ENCODE measurements around the gene PHLDB2. TPM values are rescaled to one million over a fixed set of nuclear protein-coding genes. Genes with fewer than 3 reads are reported as not detected.

The PHLDB2 gene
- total RNA-seq, 2 experiments from 2014 or later, result 2.1 TPM

GRCh38 chr3:111917300-111917699 is 58.2 kb downstream of the PHLDB2 start:
- peaks cover 3% of the 10 kb centered on the region for H3K36me3 Mint-ChIP-seq
- H3K27ac Mint-ChIP-seq, result no peak overlapping the region
- CTCF ChIA-PET, result interaction anchor here (1.6 kb wide), 1 partner anchor 96 kb away, joined by 3 read pairs; no protein-coding TSS in a partner anchor
- no peak for DNase-seq
- intact Hi-C loops (cut with micrococcal nuclease), result no loop called here
- POLR2A ChIA-PET, result no interaction called here
- no peaks in the 10 kb centered on the region for H3K9me3 Mint-ChIP-seq
- no peaks in the 10 kb centered on the region for H3K27me3 Mint-ChIP-seq
- no peaks in the 10 kb centered on the region for H3K4me1 Mint-ChIP-seq (ENCODE audit: low read depth)
- no peak overlapping the region for H3K4me3 Mint-ChIP-seq

DNA sequence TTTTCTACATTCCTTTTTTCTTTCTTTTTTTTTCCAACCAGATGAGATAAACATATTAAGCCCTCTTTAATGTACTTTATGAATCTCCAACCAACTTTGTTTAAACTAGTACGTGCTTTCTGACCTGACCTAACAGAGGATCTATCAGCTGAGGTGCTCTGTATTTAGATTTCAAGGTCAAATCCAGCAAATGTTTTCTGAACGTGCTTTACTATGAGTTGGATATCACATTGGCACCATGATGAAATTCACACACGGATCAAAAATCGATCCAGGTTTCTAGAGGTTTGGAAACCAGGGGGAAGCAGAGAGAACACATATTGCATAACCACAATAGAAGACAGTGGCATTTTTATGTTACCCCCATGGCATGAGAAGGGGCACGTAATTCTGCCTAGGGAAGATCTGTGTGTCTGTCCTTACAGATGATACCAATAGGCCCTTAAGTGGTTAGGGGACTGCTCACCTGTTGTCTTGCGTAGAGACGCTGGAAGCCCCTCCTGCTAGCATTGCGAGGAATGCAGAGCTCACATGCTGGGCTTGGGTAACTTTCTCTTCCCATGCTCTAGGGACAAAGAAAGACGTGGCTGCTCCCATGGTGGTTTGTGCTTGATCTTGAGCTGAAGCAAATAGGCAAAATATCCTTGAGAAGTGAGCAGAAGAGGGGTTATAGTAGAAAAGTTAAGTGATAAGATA is 60.5 kb downstream of the PHLDB2 start:
- intact Hi-C loops (cut with micrococcal nuclease), result no loop called here
- no peaks in the 10 kb centered on the region for H3K4me1 Mint-ChIP-seq (ENCODE audit: low read depth)
- CTCF ChIA-PET, result interaction anchor here (0.8 to 1.1 kb wide), 2 partner anchors 39 to 204 kb away, joined by 3 read pairs; no protein-coding TSS in a partner anchor
- DNase-seq, result no peak
- peaks cover 3% of the 10 kb centered on the region for H3K36me3 Mint-ChIP-seq
- H3K9me3 Mint-ChIP-seq, result no peaks in the 10 kb centered on the region
- H3K27ac Mint-ChIP-seq, result no peak overlapping the region
- POLR2A ChIA-PET, result no interaction called here
- H3K27me3 Mint-ChIP-seq, result no peaks in the 10 kb centered on the region
- no peak overlapping the region for H3K4me3 Mint-ChIP-seq

DNA sequence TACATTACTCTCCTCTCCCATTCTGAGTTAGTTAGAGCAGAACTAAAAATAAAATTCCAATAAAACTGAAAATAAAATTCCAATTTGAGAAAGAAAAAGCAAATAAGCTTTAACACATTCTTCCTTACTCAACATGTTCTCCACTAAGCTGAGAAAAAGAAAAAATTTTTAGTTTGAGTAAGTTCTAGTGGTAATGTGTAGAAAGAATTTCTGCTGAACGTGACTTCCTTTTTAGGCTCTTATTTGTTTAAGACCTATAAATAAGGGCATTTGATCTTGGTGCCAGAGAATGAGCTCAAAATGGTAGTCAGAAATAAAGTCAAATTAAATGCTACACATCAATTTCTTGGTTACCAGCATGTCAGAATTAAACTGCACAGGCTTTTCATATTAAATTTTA is 62.1 kb downstream of the PHLDB2 start:
- Mint-ChIP-seq H3K27me3 (no peaks in the 10 kb centered on the region), H3K4me3 (no peak overlapping the region), H3K9me3 (no peaks in the 10 kb centered on the region), H3K27ac (no peak overlapping the region), H3K36me3 (no peaks in the 10 kb centered on the region), H3K4me1 (ENCODE audit: low read depth) (no peaks in the 10 kb centered on the region)
- DNase-seq, result no peak
- intact Hi-C loops (cut with micrococcal nuclease), result no loop called here
- ChIA-PET POLR2A (no interaction called here), CTCF (no interaction called here)

DNA sequence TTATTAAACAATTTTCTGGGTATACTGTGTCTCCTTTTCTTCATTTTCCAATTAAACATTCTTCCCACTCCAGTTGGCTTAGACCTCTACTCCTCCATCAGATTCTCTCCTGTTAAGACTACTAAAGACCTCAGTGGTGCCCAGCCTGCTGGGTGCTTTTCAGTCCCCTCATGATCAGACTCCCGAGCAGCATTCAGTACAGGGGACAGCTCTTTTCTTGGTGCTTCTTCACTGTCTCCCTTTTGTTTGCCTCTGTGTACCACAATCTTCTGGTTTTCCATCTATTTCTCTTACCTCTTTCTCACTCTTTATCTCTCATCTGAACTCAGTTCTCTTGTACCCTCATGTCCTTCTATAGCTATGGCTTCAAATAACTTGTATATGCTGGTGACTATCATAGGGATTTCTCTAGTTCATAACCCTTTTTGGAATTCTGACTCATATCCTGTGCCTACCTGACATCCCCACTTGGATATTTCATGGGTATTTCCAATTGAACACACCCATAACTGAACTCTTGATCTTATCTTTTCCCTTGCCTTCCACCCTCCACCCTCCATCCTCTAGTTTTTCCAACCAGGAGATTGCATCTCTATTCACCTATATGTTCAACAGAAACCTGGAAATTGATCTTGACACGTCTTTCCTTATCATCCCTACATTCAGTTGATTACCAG is 64.2 kb downstream of the PHLDB2 start:
- Mint-ChIP-seq H3K4me3 (no peak overlapping the region), H3K27ac (no peak overlapping the region), H3K9me3 (no peaks in the 10 kb centered on the region), H3K4me1 (ENCODE audit: low read depth) (no peaks in the 10 kb centered on the region), H3K36me3 (no peaks in the 10 kb centered on the region), H3K27me3 (no peaks in the 10 kb centered on the region)
- intact Hi-C loops (cut with micrococcal nuclease), result no loop called here
- POLR2A ChIA-PET, result no interaction called here
- CTCF ChIA-PET, result no interaction called here
- DNase-seq, result no peak

GRCh38 chr3:111923806-111924205 is 64.7 kb downstream of the PHLDB2 start:
- H3K27me3 Mint-ChIP-seq, result no peaks in the 10 kb centered on the region
- no peaks in the 10 kb centered on the region for H3K4me1 Mint-ChIP-seq (ENCODE audit: low read depth)
- H3K36me3 Mint-ChIP-seq, result no peaks in the 10 kb centered on the region
- H3K4me3 Mint-ChIP-seq, result no peak overlapping the region
- intact Hi-C loops (cut with micrococcal nuclease), result no loop called here
- H3K27ac Mint-ChIP-seq, result no peak overlapping the region
- DNase-seq, result no peak
- ChIA-PET CTCF (no interaction called here), POLR2A (no interaction called here)
- H3K9me3 Mint-ChIP-seq, result no peaks in the 10 kb centered on the region

- Mint-ChIP-seq H3K27me3 (no peaks in the 10 kb centered on the region), H3K4me1 (ENCODE audit: low read depth) (no peaks in the 10 kb centered on the region), H3K36me3 (no peaks in the 10 kb centered on the region), H3K4me3 (no peak overlapping the region), H3K27ac (no peak overlapping the region), H3K9me3 (no peaks in the 10 kb centered on the region)
- CTCF ChIA-PET, result no interaction called here
- intact Hi-C loops (cut with micrococcal nuclease), result no loop called here
- POLR2A ChIA-PET, result no interaction called here
- DNase-seq, result no peak
Observed at GRCh38 chr3:111924283-111924682, 65.2 kb downstream of the PHLDB2 start.

- H3K27me3 Mint-ChIP-seq, result no peaks in the 10 kb centered on the region
- CTCF ChIA-PET, result no interaction called here
- H3K4me3 Mint-ChIP-seq, result no peak overlapping the region
- intact Hi-C loops (cut with micrococcal nuclease), result no loop called here
- DNase-seq, result no peak
- H3K36me3 Mint-ChIP-seq, result no peaks in the 10 kb centered on the region
- POLR2A ChIA-PET, result no interaction called here
- no peaks in the 10 kb centered on the region for H3K4me1 Mint-ChIP-seq (ENCODE audit: low read depth)
- no peaks in the 10 kb centered on the region for H3K9me3 Mint-ChIP-seq
- no peak overlapping the region for H3K27ac Mint-ChIP-seq
Observed at GRCh38 chr3:111926266-111926676, 67.2 kb downstream of the PHLDB2 start.

GRCh38 chr3:111928613-111929012 is 69.5 kb downstream of the PHLDB2 start:
- Mint-ChIP-seq H3K4me3 (no peak overlapping the region), H3K27me3 (no peaks in the 10 kb centered on the region), H3K27ac (no peak overlapping the region), H3K36me3 (no peaks in the 10 kb centered on the region), H3K4me1 (ENCODE audit: low read depth) (no peaks in the 10 kb centered on the region), H3K9me3 (no peaks in the 10 kb centered on the region)
- CTCF ChIA-PET, result no interaction called here
- intact Hi-C loops (cut with micrococcal nuclease), result no loop called here
- POLR2A ChIA-PET, result no interaction called here
- no peak for DNase-seq

- POLR2A ChIA-PET, result no interaction called here
- Mint-ChIP-seq H3K4me1 (ENCODE audit: low read depth) (no peaks in the 10 kb centered on the region), H3K27ac (no peak overlapping the region), H3K9me3 (no peaks in the 10 kb centered on the region), H3K36me3 (no peaks in the 10 kb centered on the region), H3K27me3 (no peaks in the 10 kb centered on the region), H3K4me3 (no peak overlapping the region)
- intact Hi-C loops (cut with micrococcal nuclease), result no loop called here
- CTCF ChIA-PET, result no interaction called here
- DNase-seq, result no peak
Observed at GRCh38 chr3:111929484-111929883, 70.4 kb downstream of the PHLDB2 start.

GRCh38 chr3:111932946-111933345 is 73.9 kb downstream of the PHLDB2 start:
- CTCF ChIA-PET, result interaction anchor here (0.9 to 1.4 kb wide), 3 partner anchors 21 to 216 kb away, joined by 3 to 5 read pairs (median 3); no protein-coding TSS in a partner anchor
- H3K27me3 Mint-ChIP-seq, result no peaks in the 10 kb centered on the region
- no peaks in the 10 kb centered on the region for H3K36me3 Mint-ChIP-seq
- H3K4me1 Mint-ChIP-seq (ENCODE audit: low read depth), result no peaks in the 10 kb centered on the region
- H3K4me3 Mint-ChIP-seq, result no peak overlapping the region
- H3K9me3 Mint-ChIP-seq, result no peaks in the 10 kb centered on the region
- intact Hi-C loops (cut with micrococcal nuclease), result no loop called here
- no peak overlapping the region for H3K27ac Mint-ChIP-seq
- no peak for DNase-seq
- POLR2A ChIA-PET, result no interaction called here

DNA sequence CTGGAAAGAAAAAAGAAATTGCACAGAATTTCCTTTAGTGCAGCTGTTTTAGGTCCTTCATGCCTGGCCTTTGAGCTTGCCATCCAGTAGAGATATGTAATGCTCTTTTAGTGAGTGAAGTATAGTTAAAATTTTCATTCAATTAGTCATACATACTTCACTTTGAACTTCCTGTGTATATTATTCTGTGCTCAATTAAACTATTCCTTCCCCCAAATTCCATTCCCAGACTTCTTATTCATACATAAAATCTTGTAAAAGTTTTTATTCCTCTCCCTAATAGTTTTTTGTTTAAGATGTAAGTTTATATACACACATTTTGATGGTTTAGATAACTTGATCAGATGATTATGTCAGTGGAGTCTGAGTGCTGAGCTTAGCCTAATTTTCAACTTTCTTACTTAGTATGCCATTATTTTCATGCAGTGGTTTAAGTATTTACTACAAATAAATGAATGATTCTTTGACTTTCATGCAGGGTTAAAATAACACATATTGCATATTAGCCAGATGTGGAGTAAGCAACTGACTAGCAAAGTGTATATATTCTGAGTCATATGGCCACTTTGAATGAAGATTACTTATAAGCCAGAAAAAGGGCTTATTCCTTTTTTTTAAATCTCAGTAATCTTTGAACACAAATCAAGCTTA is 77.3 kb downstream of the PHLDB2 start:
- no peaks in the 10 kb centered on the region for H3K27me3 Mint-ChIP-seq
- H3K4me1 Mint-ChIP-seq (ENCODE audit: low read depth), result no peaks in the 10 kb centered on the region
- no peak for DNase-seq
- H3K36me3 Mint-ChIP-seq, result peaks cover 9% of the 10 kb centered on the region
- H3K27ac Mint-ChIP-seq, result no peak overlapping the region
- intact Hi-C loops (cut with micrococcal nuclease), result no loop called here
- POLR2A ChIA-PET, result no interaction called here
- H3K4me3 Mint-ChIP-seq, result no peak overlapping the region
- H3K9me3 Mint-ChIP-seq, result no peaks in the 10 kb centered on the region
- CTCF ChIA-PET, result interaction anchor here (0.6 to 1.0 kb wide), 2 partner anchors 31 to 218 kb away, joined by 3 to 4 read pairs; no protein-coding TSS in a partner anchor

- Mint-ChIP-seq H3K27me3 (no peaks in the 10 kb centered on the region), H3K27ac (no peak overlapping the region), H3K36me3 (peaks cover 9% of the 10 kb centered on the region), H3K4me3 (no peak overlapping the region), H3K4me1 (ENCODE audit: low read depth) (no peaks in the 10 kb centered on the region), H3K9me3 (no peaks in the 10 kb centered on the region)
- ChIA-PET POLR2A (no interaction called here), CTCF (interaction anchor here (0.6 to 1.0 kb wide), 3 partner anchors 30 to 220 kb away, joined by 3 to 4 read pairs (median 3); no protein-coding TSS in a partner anchor)
- intact Hi-C loops (cut with micrococcal nuclease), result no loop called here
- DNase-seq, result no peak
Observed at GRCh38 chr3:111936967-111937366, 77.9 kb downstream of the PHLDB2 start.
